ENCODE data around the gene ARMH2.
"Not testable (repeated sequence)": the region's sequence is repeated elsewhere in the genome, so short reads cannot be mapped to it uniquely, and the experiment has no call there.

ARMH2 gene

DNA sequence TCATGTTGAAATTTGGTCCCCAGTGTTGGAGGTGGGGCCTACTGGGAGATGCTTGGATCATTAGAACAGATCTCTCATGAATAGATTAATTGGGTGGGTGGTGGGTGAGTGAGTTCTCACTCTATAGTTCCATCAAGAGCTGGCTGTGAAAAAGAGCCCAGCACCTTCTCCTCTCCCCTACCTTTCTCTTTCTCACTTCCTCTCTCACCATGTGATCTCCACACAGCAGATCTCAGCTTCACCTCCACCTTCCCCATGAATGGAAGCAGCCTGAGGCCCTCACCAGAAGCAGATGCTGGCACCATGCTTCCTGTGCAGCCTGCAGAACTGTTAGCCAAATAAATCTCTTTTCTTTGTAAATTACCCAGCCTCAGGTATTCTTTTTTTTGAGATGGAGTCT lies 36.9 kb downstream of the ARMH2 start:
- no peak for DNase-seq

DNA sequence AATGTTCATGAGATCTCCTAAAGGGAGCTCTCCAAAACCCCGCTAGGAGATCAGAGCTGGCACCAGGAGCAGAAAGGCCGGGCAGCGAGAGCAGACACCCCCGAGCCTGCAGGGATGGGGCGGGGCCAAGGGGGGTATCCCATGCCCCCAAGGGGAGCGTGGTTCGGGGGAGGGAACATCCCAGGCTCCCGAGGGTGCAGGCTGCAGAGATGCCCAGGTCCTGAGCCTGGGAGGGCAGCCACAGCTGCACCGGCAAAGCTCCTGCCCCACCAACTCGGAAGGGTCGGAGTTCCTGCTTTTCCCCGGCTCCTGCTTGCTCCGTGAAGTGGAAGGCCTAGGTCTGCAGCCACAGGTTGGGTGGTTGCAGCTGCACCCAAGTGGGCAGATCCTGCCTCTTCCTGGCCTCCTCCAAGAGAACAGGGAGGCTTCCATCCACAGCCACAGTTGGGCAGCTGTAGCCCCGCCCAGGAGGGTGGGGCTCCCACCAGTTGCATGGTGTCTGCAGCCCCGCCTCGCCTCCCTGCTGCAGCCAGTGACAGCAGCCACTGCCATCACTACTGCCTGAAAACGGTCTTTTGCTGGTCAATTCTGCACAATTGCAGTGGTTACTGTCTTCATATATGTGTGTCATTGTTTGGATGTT lies 37.4 kb downstream of the ARMH2 start:
- DNase-seq = no peak

DNA sequence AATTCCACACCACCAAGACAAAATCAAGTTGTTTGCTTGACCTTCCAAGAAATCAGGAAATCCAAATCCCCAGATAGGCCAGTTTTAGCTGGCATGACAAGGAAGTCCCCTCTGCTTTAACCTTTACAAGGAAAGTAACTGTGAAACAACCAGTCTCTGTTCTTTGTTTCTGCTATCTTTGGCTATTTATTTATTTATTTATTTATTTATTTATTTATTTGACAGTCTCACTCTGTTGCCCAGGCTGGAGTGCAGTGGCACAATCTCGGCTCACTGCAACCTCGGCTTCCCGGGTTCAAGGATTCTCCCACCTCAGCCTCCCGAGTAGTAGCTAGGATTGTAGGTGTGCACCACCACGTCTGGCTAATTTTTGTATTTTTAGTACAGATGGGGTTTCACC lies 38.5 kb downstream of the ARMH2 start:
- no peak for DNase-seq

DNA sequence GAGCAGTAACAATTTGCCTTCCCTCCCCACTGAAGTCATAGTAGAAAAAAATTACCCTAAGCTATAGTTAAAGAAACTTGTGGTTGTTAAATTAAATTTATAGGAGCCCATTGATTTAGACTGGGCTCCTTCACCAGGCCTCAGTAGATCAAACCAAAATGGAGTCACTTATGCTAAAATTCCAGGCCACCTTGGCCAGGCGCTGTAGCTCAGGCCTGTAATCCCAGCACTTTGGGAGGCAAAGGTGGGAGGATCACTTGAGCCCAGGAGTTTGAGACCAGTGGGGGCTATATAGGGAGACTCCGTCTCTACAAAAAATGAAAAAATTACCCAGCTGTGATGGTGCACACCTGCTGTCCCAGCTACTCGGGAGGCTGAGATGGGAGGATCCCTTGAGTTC lies 39.0 kb downstream of the ARMH2 start:
- no peak for DNase-seq

DNA sequence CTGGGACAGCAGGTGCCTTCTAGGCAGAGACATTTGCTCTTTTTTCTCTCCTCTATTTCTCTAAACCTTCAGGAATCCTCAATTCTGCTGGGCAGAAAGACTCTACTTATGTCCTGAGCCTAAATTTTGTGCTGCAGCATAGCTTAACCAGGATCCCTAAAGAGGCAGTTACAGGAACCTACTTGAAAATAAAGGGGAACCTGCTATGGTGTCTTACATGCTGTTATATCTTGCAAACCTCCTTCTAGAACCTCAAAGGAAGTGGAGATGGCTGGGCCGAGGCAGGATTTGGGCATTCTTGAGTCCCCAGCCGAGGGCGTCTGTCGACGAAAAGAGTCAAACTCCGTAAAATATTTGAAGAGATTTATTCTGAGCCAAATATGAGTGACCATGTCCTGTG lies 41.1 kb downstream of the ARMH2 start:
- no peak for DNase-seq

DNA sequence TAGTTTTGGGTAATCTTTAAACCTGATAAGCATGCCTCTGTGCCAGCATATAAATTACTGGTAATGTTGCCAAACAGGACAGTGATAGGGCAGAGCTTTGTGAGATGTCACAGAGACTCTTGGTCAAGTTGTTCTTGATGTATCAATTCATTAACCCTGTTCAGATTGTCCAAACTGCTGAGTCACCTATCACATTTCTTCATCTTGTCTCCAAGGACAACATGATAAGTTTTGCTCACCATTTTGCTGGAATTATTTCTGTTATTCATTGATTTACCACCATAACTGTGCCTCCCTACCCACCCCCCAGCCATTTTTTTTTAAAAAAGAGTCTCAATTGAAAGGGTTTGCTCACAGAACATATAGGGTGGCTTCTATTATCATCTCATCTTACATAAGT lies 43.4 kb downstream of the ARMH2 start:
- DNase-seq = no peak

DNA sequence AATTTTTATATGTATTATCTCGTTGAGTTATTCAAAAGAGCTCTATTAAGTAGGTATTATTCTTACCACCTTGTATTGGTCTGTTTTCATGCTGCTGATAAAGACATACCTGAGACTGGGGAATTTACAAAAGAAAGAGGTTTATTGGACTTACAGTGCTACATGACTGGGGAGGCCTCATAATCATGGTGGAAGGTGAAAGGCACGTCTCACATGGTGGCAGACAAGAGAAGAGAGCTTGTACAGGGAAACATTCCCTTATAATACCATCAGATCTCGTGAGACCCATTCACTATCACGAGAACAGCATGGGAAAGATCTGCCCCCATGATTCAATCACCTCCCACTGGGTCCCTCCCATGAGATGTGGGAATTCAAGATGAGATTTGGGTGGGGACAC lies 44.3 kb downstream of the ARMH2 start:
- DNase-seq = not testable (repeated sequence)

DNA sequence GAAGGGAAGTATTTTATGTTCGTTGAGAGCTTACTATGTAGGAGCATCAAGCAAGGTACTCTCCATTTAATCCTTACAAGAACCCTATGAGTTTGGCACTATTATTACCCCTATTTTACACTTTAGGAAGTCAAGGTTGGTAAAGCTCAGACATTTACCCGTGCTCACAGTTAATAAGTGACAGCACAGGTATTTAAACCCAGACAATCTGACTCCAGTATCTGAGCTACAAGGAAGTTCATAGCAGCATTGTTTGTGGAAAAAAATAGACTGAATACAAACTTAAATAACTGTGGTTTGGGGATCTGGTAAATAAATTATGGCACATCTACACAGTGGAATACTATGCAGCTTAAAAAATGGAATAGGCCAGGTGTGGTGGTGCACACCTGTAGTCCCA lies 45.2 kb downstream of the ARMH2 start:
- no peak for DNase-seq

DNA sequence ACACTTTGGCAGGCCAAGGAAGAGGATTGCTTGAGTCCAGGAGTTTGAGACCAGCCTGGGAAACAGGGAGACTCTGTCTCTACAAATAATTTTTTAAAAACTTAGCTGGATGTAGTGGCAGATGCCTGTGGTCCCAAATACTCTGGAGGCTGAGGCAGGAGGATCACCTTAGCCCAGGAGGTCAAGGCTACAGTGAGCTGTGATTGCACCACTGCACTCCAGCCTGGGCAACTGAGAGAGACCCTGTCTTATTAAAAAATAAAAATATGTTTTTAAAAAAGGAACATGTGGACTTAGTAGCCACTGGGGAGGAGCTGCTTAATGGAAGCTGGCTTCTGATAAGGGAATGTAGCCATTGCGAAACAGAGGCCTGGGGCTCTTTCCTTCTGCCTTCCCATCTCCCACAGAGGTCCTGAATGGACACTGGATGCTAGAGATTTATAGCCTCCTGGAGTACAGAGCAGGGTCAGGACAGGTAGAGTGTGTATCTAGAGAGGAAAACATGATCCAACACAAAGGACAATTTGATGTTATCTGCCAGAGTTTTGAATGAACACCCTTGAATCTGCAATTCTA lies 45.7 kb downstream of the ARMH2 start:
- no peak for DNase-seq

DNA sequence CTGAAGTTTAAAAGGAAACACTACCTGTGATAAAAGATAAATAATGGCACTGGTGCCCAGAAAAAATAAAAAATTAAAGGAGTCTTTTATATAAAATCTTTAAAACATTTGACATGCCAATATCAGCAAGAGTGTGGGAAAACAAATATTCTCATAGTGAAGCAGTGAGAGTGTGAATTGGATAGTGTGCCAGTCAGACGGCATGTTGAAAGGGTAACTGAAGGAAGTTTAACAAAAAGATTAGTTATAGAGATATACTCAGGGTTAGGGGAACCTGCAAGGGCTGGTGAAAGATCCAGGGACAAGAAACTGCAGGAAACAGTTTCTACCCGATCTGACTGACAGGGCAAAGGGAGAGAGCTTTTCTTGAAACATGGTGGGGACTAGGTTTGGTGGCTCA lies 46.2 kb downstream of the ARMH2 start:
- no peak for DNase-seq

DNA sequence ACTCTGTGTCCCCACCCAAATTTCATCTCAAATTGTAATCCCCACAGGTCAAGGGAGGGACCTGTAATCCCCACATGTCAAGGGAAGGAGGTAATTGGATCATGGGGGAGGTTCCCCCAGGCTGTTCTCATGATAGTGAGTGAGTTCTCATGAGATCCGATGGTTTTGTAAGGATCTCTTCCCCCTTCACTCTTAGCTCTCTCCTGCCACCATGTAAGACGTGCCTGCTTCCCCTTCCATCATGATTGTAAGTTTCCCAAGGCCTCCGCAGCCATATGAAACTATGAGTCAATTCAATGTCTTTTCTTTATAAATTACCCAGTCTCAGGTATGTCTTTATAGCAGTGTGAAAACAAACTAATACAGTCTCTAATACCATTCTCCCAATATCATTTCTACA lies 47.8 kb downstream of the ARMH2 start:
- DNase-seq = not testable (repeated sequence)

DNA sequence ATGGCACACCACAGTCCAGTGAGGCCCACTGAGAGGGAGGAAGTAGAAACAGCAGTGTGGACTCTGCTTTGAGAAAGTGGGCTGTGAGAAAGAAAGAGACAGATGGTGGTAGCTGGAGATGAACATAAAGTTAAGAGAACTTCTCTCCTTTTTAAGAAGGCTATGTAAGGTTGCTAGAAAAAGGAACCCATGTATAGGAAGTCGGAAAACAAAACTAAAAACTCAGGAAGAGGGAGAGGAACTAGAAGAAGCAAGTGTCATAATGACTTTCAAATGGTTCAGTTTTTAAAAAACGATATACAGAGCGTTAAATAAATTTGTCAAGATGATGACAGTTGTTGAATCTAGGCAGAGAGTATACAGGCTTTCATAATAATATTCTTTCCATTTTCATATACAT lies 49.4 kb downstream of the ARMH2 start:
- DNase-seq = no peak
